Heart right ventricle (tissue), 16 donors: ENCODE results near the gene LRRTM3. TPM values are rescaled to one million over a fixed set of nuclear protein-coding genes. Genes with fewer than 3 reads are reported as not detected.

Experiments
- ATAC-seq, 8 donors: fragments of 200-7000 bp; cut with Tn5 transposase; one replicate each; pipeline ENCODE4 v1.9.1; 2020; ENCODE audit warnings: mild to moderate bottlenecking in 8 of 8, moderate library complexity in 8 of 8, moderate number of reproducible peaks in 1 of 8
- DNase-seq, 2 donors: peaks; one replicate each; pipeline ENCODE4 v3.0.0-alpha.2; 2020
- H3K27ac ChIP-seq, 10 donors: fragments of 200-600 bp; sonication (generic) in 2 of 10; one replicate each; pipeline versions ENCODE4 v1.5.0 to v1.8.0; 2020 to 2022; ENCODE audit warnings: mild to moderate bottlenecking in 3 of 10
- H3K27me3 ChIP-seq, 7 donors: fragments of 200-600 bp; one replicate each; pipeline ENCODE4 v1.8.0; 2021 to 2022; ENCODE audit warnings: mild to moderate bottlenecking in 2 of 7
- H3K36me3 ChIP-seq, 9 donors: fragments of 200-600 bp; sonication (generic) in 1 of 9; one replicate each; pipeline versions ENCODE4 v1.5.0 to v1.8.0; 2020 to 2022; ENCODE audit warnings: mild to moderate bottlenecking in 2 of 9
- H3K4me1 ChIP-seq, 9 donors: fragments of 200-600 bp; sonication (generic) in 1 of 9; one replicate each; pipeline versions ENCODE4 v1.5.0 to v1.8.0; 2020 to 2022; ENCODE audit warnings: mild to moderate bottlenecking in 4 of 9
- H3K4me3 ChIP-seq, 10 donors: fragments of 200-600 bp; sonication (generic) in 2 of 10; one replicate each; pipeline versions ENCODE4 v1.5.0 to v1.8.0; 2020 to 2022; ENCODE audit warnings: mild to moderate bottlenecking in 7 of 10, moderate library complexity in 2 of 10
- H3K9me3 ChIP-seq, 11 donors: fragments of 200-600 bp in 10 of 11; sonication (generic) in 2 of 11; one replicate each; pipeline versions ENCODE4 v1.5.0 to v1.8.0; 2013 to 2022; ENCODE audit warnings: mild to moderate bottlenecking in 2 of 11, control low read depth in 1 of 11, moderate library complexity in 1 of 11
- WGBS, 2 donors: extraction: QIAGEN DNeasy Blood & Tissue Kit; methylation state at CpG; one replicate each; pipeline ENCODE4 v1.1.7; 2013; ENCODE audit warnings: inconsistent platforms in 1 of 2; 5-methylcytosine and 5-hydroxymethylcytosine counted together
- intact Hi-C, 10 donors: fragments of 100-400 bp; cut with DNase I; formaldehyde crosslinking; loops; one replicate each; pipeline versions ENCODE4 v1.11.1 to v1.14.2; 2022
- polyA plus RNA-seq, 2 donors: library from polyadenylated mRNA; stranded (reverse); fragments of 200-250 nt; gene quantifications; one replicate each; pipeline ENCODE4 v1.2.3, GENCODE V29; 2013
- total RNA-seq, 10 donors: library from RNA; stranded (reverse); fragmentation: NEBNext Ultra II Directional in 3 of 10; extraction: Animal tissue kit (Norgen Biotek cat#: 25700) in 3 of 10; gene quantifications; one replicate each; pipeline versions ENCODE4 v1.2.1 to v1.2.4, GENCODE V29; 2021 to 2023
- TF ChIP-seq, protein P1 (sequence below), 9 donors: fragments of 200-600 bp; sonication (generic) in 2 of 9; IDR thresholded peaks; one replicate each; pipeline versions ENCODE4 v1.5.0 to v1.8.0; 2021 to 2022; ENCODE audit warnings: antibody characterized with exemption in 9 of 9, mild to moderate bottlenecking in 5 of 9, moderate library complexity in 1 of 9
- donor health status: Arrhythmogenic right ventricular cardiomyopathy.
- donor health status: ischemic (EF 13 %, LVEDD 7.1; RV severe dilation, severe dysfunction).
- donor health status: healthy with polysubstance abuse.
- donor health status: DM: no; HTN: yes; CAD: no.
- donor health status: DM: no; HTN: no; CAD: no.
- donor health status: ischemic (EF 25% LVEDD 6.9; RV normal size, moderate dysfunction).
- donor health status: ischemic (EF 25% LVEDD 5.7; RV mildly dilated, moderate dysfunction).
- donor health status: healthy.
- donor health status: DM: yes; HTN: yes; CAD: no.
- donor health status: Ischemic cardiomyopathy.
- donor health status: ischemic (EF 35%, LVEDD 5.7; RV mildly dilated, moderate dysfunction).
- donor health status: nonischemic (EF 11% LVEDD 7.7; RV severe dilation, severe dysfunction).
- donor health status: DM: yes; HTN: yes; CAD: no.
- donor health status: PGD.
- donor health status: ischemic (EF 29% LVEDD 5.4; RV normal size, mild dysfunction).
- donor health status: nonischemic (EF 23%, LVEDD 6.1; RV moderate dilation, normal function).

LRRTM3 gene
- total and polyA plus RNA-seq, 12 donors = not detected

- Histone ChIP-seq H3K36me3 (no peaks in the 10 kb centered on the region), H3K9me3 (peaks cover 0 to 4% (median 0%) of the 10 kb centered on the region in 11 donors), H3K4me1 (no peaks in the 10 kb centered on the region), H3K27ac (no peak overlapping the region), H3K27me3 (no peaks in the 10 kb centered on the region), H3K4me3 (no peak overlapping the region)
- ATAC-seq (no peak), DNase-seq (no peak)
- intact Hi-C loops = no loop called here
- TF ChIP-seq, protein P1, sequence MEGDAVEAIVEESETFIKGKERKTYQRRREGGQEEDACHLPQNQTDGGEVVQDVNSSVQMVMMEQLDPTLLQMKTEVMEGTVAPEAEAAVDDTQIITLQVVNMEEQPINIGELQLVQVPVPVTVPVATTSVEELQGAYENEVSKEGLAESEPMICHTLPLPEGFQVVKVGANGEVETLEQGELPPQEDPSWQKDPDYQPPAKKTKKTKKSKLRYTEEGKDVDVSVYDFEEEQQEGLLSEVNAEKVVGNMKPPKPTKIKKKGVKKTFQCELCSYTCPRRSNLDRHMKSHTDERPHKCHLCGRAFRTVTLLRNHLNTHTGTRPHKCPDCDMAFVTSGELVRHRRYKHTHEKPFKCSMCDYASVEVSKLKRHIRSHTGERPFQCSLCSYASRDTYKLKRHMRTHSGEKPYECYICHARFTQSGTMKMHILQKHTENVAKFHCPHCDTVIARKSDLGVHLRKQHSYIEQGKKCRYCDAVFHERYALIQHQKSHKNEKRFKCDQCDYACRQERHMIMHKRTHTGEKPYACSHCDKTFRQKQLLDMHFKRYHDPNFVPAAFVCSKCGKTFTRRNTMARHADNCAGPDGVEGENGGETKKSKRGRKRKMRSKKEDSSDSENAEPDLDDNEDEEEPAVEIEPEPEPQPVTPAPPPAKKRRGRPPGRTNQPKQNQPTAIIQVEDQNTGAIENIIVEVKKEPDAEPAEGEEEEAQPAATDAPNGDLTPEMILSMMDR (IDR thresholded peaks at IDR 0.05) = no peak
- WGBS, 2 donors = 54 to 57% methylated on average over 2 of the region's 2 CpGs
These were observed 33.0 kb upstream of the LRRTM3 start for GRCh38 chr10:66892871-66893270.

- intact Hi-C loops = no loop called here
- H3K27me3 ChIP-seq = no peaks in the 10 kb centered on the region
- TF ChIP-seq, protein P1 (IDR thresholded peaks at IDR 0.05) = no peak
- no peak overlapping the region for H3K4me3 ChIP-seq
- no peaks in the 10 kb centered on the region for H3K36me3 ChIP-seq
- no peak for ATAC-seq
- WGBS, 2 donors = 88 to 92% methylated on average over 5 of the region's 5 CpGs
- DNase-seq = no peak
- no peaks in the 10 kb centered on the region for H3K9me3 ChIP-seq
- H3K4me1 ChIP-seq = peaks cover 0 to 6% (median 0%) of the 10 kb centered on the region in 9 donors
- H3K27ac ChIP-seq = no peak overlapping the region
These were observed 15.2 kb upstream of the LRRTM3 start for GRCh38 chr10:66910671-66911070.

DNA sequence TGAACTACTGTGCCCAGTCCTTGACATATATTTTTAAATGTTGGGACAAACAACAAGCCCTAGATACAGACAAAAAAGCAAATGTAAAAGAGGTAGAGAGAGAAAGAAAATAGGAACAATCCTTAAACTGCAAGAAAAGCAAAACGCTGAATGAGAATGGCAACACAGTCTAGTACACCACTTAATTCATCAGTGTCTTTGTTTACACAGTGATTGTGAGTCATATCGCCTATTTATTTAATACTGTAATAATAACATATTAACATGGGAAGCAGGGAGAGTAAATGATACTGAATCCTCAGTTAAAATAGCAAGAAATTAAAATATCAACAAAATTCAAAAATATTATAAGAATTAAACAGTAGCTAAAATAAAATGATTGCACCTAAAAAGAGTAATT is 9.8 kb upstream of the LRRTM3 start:
- no peaks in the 10 kb centered on the region for H3K27me3 ChIP-seq
- WGBS, 2 donors = 86 to 94% methylated on average over 2 of the region's 2 CpGs
- no peak overlapping the region for H3K27ac ChIP-seq
- ATAC-seq (no peak), DNase-seq (no peak)
- H3K36me3 ChIP-seq = no peaks in the 10 kb centered on the region
- H3K4me1 ChIP-seq = peaks cover 0 to 7% (median 0%) of the 10 kb centered on the region in 9 donors
- H3K9me3 ChIP-seq = no peaks in the 10 kb centered on the region
- no peak overlapping the region for H3K4me3 ChIP-seq
- intact Hi-C loops = no loop called here
- TF ChIP-seq, protein P1 (IDR thresholded peaks at IDR 0.05) = no peak

DNA sequence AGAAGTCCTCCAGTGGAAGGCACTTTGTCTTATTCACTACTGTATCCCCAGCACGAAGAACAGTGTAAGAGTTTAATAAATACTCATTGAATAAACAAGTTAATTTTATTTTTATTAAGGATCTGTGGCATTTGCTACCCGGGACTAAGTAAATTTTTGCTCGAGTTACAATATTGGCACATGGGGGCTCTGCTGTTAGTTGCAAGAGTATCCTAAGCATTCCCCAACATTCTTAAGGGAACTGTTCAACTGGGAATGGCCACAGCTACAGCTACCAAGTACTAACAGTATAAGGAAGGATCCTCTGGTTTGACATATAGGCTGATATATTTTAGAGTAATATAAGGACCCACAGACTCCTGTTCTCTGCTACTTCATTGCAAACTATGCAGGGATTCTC is 8.7 kb upstream of the LRRTM3 start:
- no peak for ATAC-seq
- Histone ChIP-seq H3K9me3 (no peaks in the 10 kb centered on the region), H3K36me3 (no peaks in the 10 kb centered on the region), H3K4me1 (peaks cover 0 to 7% (median 0%) of the 10 kb centered on the region in 9 donors), H3K27ac (no peak overlapping the region), H3K27me3 (no peaks in the 10 kb centered on the region), H3K4me3 (no peak overlapping the region)
- TF ChIP-seq, protein P1 (IDR thresholded peaks at IDR 0.05) = peak in 2 of 9 donors; percentile 15 to 16
- intact Hi-C loops = no loop called here
- no peak for DNase-seq
- 34 to 40% methylated on average over 3 of the region's 3 CpGs for WGBS, 2 donors
